Hepatocyte (in vitro differentiated cells): ENCODE results near the gene LHPP. TPM values are rescaled to one million over a fixed set of nuclear protein-coding genes. Genes with fewer than 3 reads are reported as not detected.

Source experiments
- DNase-seq: peaks from one replicate; pipeline ENCODE4 v3.0.0-alpha.2; 2016; ENCODE audit warnings: low spot score
- H2AFZ ChIP-seq: fragments of 200-600 bp; sonication (generic); 2 replicates; pipeline ENCODE4 v1.6.0; 2016; ENCODE audit warnings: antibody characterized with exemption, mild to moderate bottlenecking
- H3K27ac ChIP-seq: fragments of 200-600 bp; sonication (generic); 2 replicates; pipeline ENCODE4 v1.5.1; 2016; ENCODE audit warnings: mild to moderate bottlenecking
- H3K27me3 ChIP-seq: fragments of 200-600 bp; sonication (generic); 2 replicates; pipeline ENCODE4 v1.6.1; 2016
- H3K36me3 ChIP-seq: fragments of 200-600 bp; sonication (generic); replicated peaks from 2 replicates; pipeline ENCODE4 v1.5.1; 2016; ENCODE audit warnings: low read depth; ENCODE audit not compliant: insufficient read depth
- H3K4me1 ChIP-seq: fragments of 200-600 bp; sonication (generic); 2 replicates; pipeline ENCODE4 v1.5.1; 2016; ENCODE audit warnings: mild to moderate bottlenecking, moderate library complexity; ENCODE audit not compliant: insufficient read depth
- H3K4me2 ChIP-seq: fragments of 200-600 bp; sonication (generic); 2 replicates; pipeline ENCODE4 v1.6.0; 2016
- H3K4me3 ChIP-seq: fragments of 200-600 bp; sonication (generic); 2 replicates; pipeline ENCODE4 v1.5.1; 2016; ENCODE audit warnings: mild to moderate bottlenecking
- H3K79me2 ChIP-seq: fragments of 200-600 bp; sonication (generic); 2 replicates; pipeline ENCODE4 v1.6.0; 2017; ENCODE audit warnings: mild to moderate bottlenecking
- H3K9me2 ChIP-seq: fragments of 200-600 bp; sonication (generic); replicated peaks from 2 replicates; pipeline ENCODE4 v1.6.0; 2017; ENCODE audit warnings: mild to moderate bottlenecking; ENCODE audit not compliant: insufficient read depth
- H3K9me3 ChIP-seq: fragments of 200-600 bp; sonication (generic); 2 replicates; pipeline ENCODE4 v1.5.1; 2016; ENCODE audit warnings: low read depth, mild to moderate bottlenecking
- H4K20me1 ChIP-seq: fragments of 200-600 bp; sonication (generic); 2 replicates; pipeline ENCODE4 v1.6.0; 2016; ENCODE audit warnings: mild to moderate bottlenecking; ENCODE audit not compliant: insufficient read depth, poor library complexity, severe bottlenecking
- CTCF ChIP-seq: fragments of 200-600 bp; sonication (generic); IDR thresholded peaks from 2 replicates; pipeline ENCODE4 v1.5.1; 2016; ENCODE audit warnings: antibody characterized with exemption, mild to moderate bottlenecking; ENCODE audit not compliant: poor library complexity
- EZH2 ChIP-seq: fragments of 200-600 bp; sonication (generic); IDR thresholded peaks from 2 replicates; pipeline ENCODE4 v1.6.1; 2016; ENCODE audit warnings: antibody characterized with exemption, mild to moderate bottlenecking, borderline replicate concordance
- EZH2phosphoT487 ChIP-seq: fragments of 200-600 bp; sonication (generic); IDR thresholded peaks from one replicate; pipeline ENCODE4 v1.6.1; 2018; ENCODE audit warnings: antibody characterized with exemption, mild to moderate bottlenecking, low read depth, moderate library complexity; ENCODE audit not compliant: unreplicated experiment, severe bottlenecking
- WGBS: methylation state at CpG from one replicate; pipeline ENCODE4 v1.1.6; 2016; ENCODE audit warnings: low lambda C conversion rate; ENCODE audit errors: missing lambda C conversion rate; 5-methylcytosine and 5-hydroxymethylcytosine counted together
- polyA plus RNA-seq: library from polyadenylated mRNA; unstranded; fragments of >200 nt; fragmentation: Nextera tagmentation; extraction: Ambion mirVana; gene quantifications from 2 replicates; pipeline ENCODE4 v1.2.1, GENCODE V29; 2016
- total RNA-seq: library from RNA; depleted of rRNA; stranded (reverse); fragments of >200 nt; gene quantifications from 2 replicates; pipeline ENCODE4 v1.2.3, GENCODE V29; 2014

Gene LHPP
- total and polyA plus RNA-seq, 2 experiments from 2014 or later: 29.4 to 30.3 TPM

DNA sequence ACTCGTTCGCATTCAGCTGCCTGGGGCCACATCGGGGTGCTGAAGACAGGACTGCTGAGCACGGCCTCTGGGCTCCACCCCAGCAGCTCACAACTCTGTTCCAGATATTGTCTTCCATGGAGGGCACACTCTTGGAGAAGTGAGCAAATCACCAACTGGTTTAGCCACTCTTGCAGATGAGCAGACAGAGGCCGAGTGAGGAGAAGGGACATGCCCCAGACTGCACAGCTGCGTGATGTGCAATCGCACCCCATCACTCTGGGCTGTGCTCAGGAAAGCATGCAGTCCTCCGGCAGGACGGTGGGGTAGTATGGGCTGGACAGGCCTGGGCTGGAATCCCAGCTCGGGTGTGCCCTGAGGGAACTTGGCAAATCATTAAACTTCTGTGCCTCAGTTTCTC lies 170.9 kb downstream of the LHPP start:
- H3K4me2 ChIP-seq: no peak overlapping the region
- peaks cover under 1% of the 10 kb centered on the region for H3K4me1 ChIP-seq
- no peak overlapping the region for H2AFZ ChIP-seq
- H3K9me2 ChIP-seq: no peaks in the 10 kb centered on the region
- H3K36me3 ChIP-seq: no peaks in the 10 kb centered on the region
- H3K79me2 ChIP-seq: peaks cover 18% of the 10 kb centered on the region
- TF ChIP-seq EZH2phosphoT487 (no peak), CTCF (no peak), EZH2 (no peak)
- peaks cover 4% of the 10 kb centered on the region for H4K20me1 ChIP-seq
- DNase-seq: no peak
- no peak overlapping the region for H3K4me3 ChIP-seq
- 91% methylated on average over 10 of the region's 10 CpGs for WGBS
- H3K27ac ChIP-seq: no peak overlapping the region
- no peaks in the 10 kb centered on the region for H3K27me3 ChIP-seq
- no peaks in the 10 kb centered on the region for H3K9me3 ChIP-seq

GRCh38 chr10:124636271-124636995 lies 174.8 kb downstream of the LHPP start:
- H3K9me3 ChIP-seq: no peaks in the 10 kb centered on the region
- H3K79me2 ChIP-seq: peaks cover 29% of the 10 kb centered on the region
- peaks cover 7% of the 10 kb centered on the region for H4K20me1 ChIP-seq
- no peaks in the 10 kb centered on the region for H3K9me2 ChIP-seq
- TF ChIP-seq EZH2phosphoT487 (no peak), CTCF (no peak), EZH2 (no peak)
- WGBS: 90% methylated on average over 19 of the region's 19 CpGs
- no peak overlapping the region for H2AFZ ChIP-seq
- no peak overlapping the region for H3K4me2 ChIP-seq
- no peaks in the 10 kb centered on the region for H3K36me3 ChIP-seq
- no peaks in the 10 kb centered on the region for H3K27me3 ChIP-seq
- H3K27ac ChIP-seq: no peak overlapping the region
- no peak for DNase-seq
- H3K4me1 ChIP-seq: peaks cover 5% of the 10 kb centered on the region
- no peak overlapping the region for H3K4me3 ChIP-seq

DNA sequence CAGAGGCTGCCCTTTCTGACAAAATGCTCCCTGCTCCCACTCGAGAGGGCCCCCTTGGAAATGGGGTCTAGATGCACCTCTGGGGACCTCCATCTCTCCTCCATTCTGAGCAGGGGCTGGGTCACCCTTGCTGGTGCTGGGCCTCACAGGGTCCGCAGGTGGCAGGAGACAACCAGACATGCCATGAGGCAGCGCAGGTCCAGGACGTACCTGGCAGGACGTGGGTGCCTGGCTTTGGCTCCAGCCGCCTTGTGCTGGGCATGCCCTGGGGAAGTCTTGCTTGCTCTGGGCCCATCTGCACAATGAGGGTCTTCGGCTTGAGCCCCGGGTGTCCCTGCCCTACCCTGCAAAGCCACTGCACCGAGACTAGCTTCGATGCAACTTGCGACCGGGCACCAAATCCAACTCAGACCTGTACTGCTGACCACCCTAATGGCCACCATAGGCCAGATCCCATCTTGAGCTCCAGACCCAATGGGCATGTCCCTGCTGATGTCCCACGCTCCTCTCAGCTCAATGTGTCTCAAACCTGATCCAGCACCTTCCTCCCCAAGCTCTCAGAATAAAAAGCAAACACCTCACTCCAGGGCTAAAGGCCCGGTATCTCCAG lies 175.6 kb downstream of the LHPP start:
- Histone ChIP-seq H3K79me2 (peaks cover 35% of the 10 kb centered on the region), H4K20me1 (peaks cover 7% of the 10 kb centered on the region), H2AFZ (no peak overlapping the region), H3K9me3 (no peaks in the 10 kb centered on the region), H3K4me1 (peaks cover 9% of the 10 kb centered on the region), H3K4me3 (no peak overlapping the region), H3K4me2 (no peak overlapping the region), H3K27me3 (no peaks in the 10 kb centered on the region), H3K9me2 (no peaks in the 10 kb centered on the region), H3K36me3 (no peaks in the 10 kb centered on the region), H3K27ac (no peak overlapping the region)
- WGBS: 98% methylated on average over 13 of the region's 14 CpGs
- no peak for DNase-seq
- no peak for TF ChIP-seq EZH2phosphoT487
- no peak for TF ChIP-seq CTCF
- TF ChIP-seq EZH2: no peak
